Trophoblast cell (in vitro differentiated cells and primary cell): ENCODE data around the gene UCN2. TPM values are rescaled to one million over a fixed set of nuclear protein-coding genes. Genes with fewer than 3 reads are reported as not detected.

Source experiments
- DNase-seq, 2 donors: peaks; one replicate each; pipeline ENCODE4 v3.0.0-alpha.2; 2016
- H2AFZ ChIP-seq: 2 replicates; pipeline ENCODE4 v1.6.1; 2013; ENCODE audit warnings: low read length, moderate library complexity, mild to moderate bottlenecking; ENCODE audit not compliant: insufficient read depth, poor library complexity
- H2AK5ac ChIP-seq: 2 replicates; pipeline ENCODE4 v1.6.1; 2013; ENCODE audit warnings: mild to moderate bottlenecking, low read length
- H2BK120ac ChIP-seq: 2 replicates; pipeline ENCODE4 v1.6.1; 2013; ENCODE audit warnings: low read length, mild to moderate bottlenecking, moderate library complexity; ENCODE audit not compliant: insufficient read depth, poor library complexity
- H2BK12ac ChIP-seq: 2 replicates; pipeline ENCODE4 v1.6.1; 2013; ENCODE audit warnings: mild to moderate bottlenecking, low read length, moderate library complexity
- H2BK5ac ChIP-seq: 2 replicates; pipeline ENCODE4 v1.6.1; 2013; ENCODE audit warnings: low read length, low read depth, moderate library complexity, mild to moderate bottlenecking; ENCODE audit not compliant: poor library complexity
- H3K14ac ChIP-seq: 2 replicates; pipeline ENCODE4 v1.6.1; 2013; ENCODE audit warnings: mild to moderate bottlenecking, low read length
- H3K18ac ChIP-seq: 2 replicates; pipeline ENCODE4 v1.6.1; 2013; ENCODE audit warnings: mild to moderate bottlenecking, low read length
- H3K23ac ChIP-seq: 2 replicates; pipeline ENCODE4 v1.6.1; 2013; ENCODE audit warnings: low read length
- H3K27ac ChIP-seq: 2 replicates; pipeline ENCODE4 v1.5.1; 2013; ENCODE audit warnings: low read depth, mild to moderate bottlenecking, inconsistent platforms, low read length, moderate library complexity
- H3K27me3 ChIP-seq: 2 replicates; pipeline ENCODE4 v1.6.1; 2013; ENCODE audit warnings: inconsistent platforms, mild to moderate bottlenecking, low read length, moderate library complexity; ENCODE audit not compliant: insufficient read depth
- H3K36me3 ChIP-seq, 2 experiments: 1 replicate in 1 of 2; 2 replicates in 1 of 2; pipeline ENCODE4 v1.6.1; 2013; ENCODE audit warnings: low read length in 2 of 2, mild to moderate bottlenecking in 2 of 2, moderate library complexity in 1 of 2; ENCODE audit not compliant: insufficient read depth in 2 of 2, control insufficient read depth in 1 of 2
- H3K4ac ChIP-seq: 2 replicates; pipeline ENCODE4 v1.6.1; 2013; ENCODE audit warnings: low read depth, mild to moderate bottlenecking, low read length, moderate library complexity
- H3K4me1 ChIP-seq, 2 experiments: 1 replicate in 1 of 2; 2 replicates in 1 of 2; pipeline ENCODE4 v1.6.1; 2013; ENCODE audit warnings: low read length in 2 of 2, mild to moderate bottlenecking in 2 of 2, moderate library complexity in 1 of 2; ENCODE audit not compliant: insufficient read depth in 2 of 2, control insufficient read depth in 1 of 2
- H3K4me2 ChIP-seq: 2 replicates; pipeline ENCODE4 v1.6.1; 2013; ENCODE audit warnings: inconsistent platforms, mild to moderate bottlenecking, low read length, moderate library complexity
- H3K4me3 ChIP-seq: 2 replicates; pipeline ENCODE4 v1.5.1; 2013; ENCODE audit warnings: mild to moderate bottlenecking, low read depth, low read length, inconsistent platforms
- H3K79me1 ChIP-seq: one replicate; pipeline ENCODE4 v1.6.1; 2013; ENCODE audit warnings: low read length
- H3K79me2 ChIP-seq: 2 replicates; pipeline ENCODE4 v1.6.1; 2013; ENCODE audit warnings: low read length, mild to moderate bottlenecking; ENCODE audit not compliant: control insufficient read depth, insufficient read depth, poor library complexity
- H3K9ac ChIP-seq: 2 replicates; pipeline ENCODE4 v1.6.1; 2013; ENCODE audit warnings: mild to moderate bottlenecking, low read length
- H3K9me3 ChIP-seq: 2 replicates; pipeline ENCODE4 v1.6.1; 2013; ENCODE audit warnings: low read depth, mild to moderate bottlenecking, control low read depth, inconsistent platforms, low read length; ENCODE audit not compliant: insufficient read depth
- H4K12ac ChIP-seq: 2 replicates; pipeline ENCODE4 v1.6.1; 2013; ENCODE audit warnings: low read depth, mild to moderate bottlenecking, low read length, moderate library complexity
- H4K8ac ChIP-seq: 2 replicates; pipeline ENCODE4 v1.6.1; 2013; ENCODE audit warnings: low read depth, mild to moderate bottlenecking, low read length, moderate library complexity
- H4K91ac ChIP-seq: one replicate; pipeline ENCODE4 v1.6.1; 2013; ENCODE audit warnings: low read depth, mild to moderate bottlenecking, low read length, moderate library complexity
- WGBS: extraction: QIAGEN DNeasy Blood & Tissue Kit; methylation state at CpG from one replicate; pipeline ENCODE4 v1.1.7; 2013; ENCODE audit warnings: missing lambda C conversion rate; ENCODE audit not compliant: insufficient read length, insufficient coverage; ENCODE audit errors: extremely low coverage; 5-methylcytosine and 5-hydroxymethylcytosine counted together
- polyA plus RNA-seq: library from polyadenylated mRNA; stranded (reverse); fragments of 200-250 nt; gene quantifications from 2 replicates; pipeline ENCODE4 v1.2.3, GENCODE V29; 2013

The UCN2 gene
- 1.4 and 1.7 TPM in 2 replicates for polyA plus RNA-seq

DNA sequence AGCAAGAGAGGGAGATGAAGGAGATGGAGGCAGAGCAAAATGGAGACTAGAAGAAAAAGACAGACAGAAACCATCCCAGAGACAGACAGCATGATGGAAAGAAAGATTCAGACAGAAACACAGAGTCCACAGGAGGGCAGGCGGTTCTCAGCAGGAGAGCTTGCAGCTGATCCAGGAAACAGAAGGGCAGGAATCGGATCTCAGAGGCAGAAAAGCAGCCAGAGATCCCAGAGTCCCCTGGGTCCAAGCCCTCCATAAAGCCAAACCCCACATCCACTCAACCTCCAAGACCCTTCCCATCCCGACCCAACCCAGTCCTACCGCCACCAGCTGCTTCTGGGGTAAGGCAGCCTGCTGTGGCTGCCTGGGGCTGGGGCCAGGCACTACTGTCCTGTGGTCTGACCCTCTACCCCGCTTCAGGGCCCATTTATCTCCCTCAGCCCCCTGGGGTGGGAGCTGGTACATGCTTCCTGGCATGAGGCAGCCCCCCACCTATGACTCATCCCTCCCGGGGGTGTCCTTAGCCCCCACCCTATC, at the start of gene UCN2:
TSS of gene UCN2 (minus strand) at position 400 of the 537 bp plus-strand sequence. CDS start 657 bp downstream, outside the sequence.
- no peaks in the 10 kb centered on the region for H3K27me3 ChIP-seq
- no peak within 1 kb of the TSS for H3K9ac ChIP-seq
- H3K4me1 ChIP-seq = peaks cover 8 to 9% of the 10 kb centered on the region in 2 experiments
- H3K36me3 ChIP-seq = peaks cover 27 to 33% of the 10 kb centered on the region in 2 experiments
- H3K79me1 ChIP-seq = no peaks in the 10 kb centered on the region
- no peak for DNase-seq
- no peak within 1 kb of the TSS for H3K14ac ChIP-seq
- no peak within 1 kb of the TSS for H3K23ac ChIP-seq
- H4K8ac ChIP-seq = no peak within 1 kb of the TSS
- no peak within 1 kb of the TSS for H3K4ac ChIP-seq
- H3K79me2 ChIP-seq = no peaks in the 10 kb centered on the region
- H2BK12ac ChIP-seq = no peak within 1 kb of the TSS
- no peak within 1 kb of the TSS for H3K4me2 ChIP-seq
- no peak within 1 kb of the TSS for H4K12ac ChIP-seq
- no peak within 1 kb of the TSS for H2AFZ ChIP-seq
- no peak within 1 kb of the TSS for H3K4me3 ChIP-seq
- no peak within 1 kb of the TSS for H3K18ac ChIP-seq
- peak within 1 kb of the TSS; percentile 10 for H4K91ac ChIP-seq
- H3K27ac ChIP-seq = no peak within 1 kb of the TSS
- no peak within 1 kb of the TSS for H2BK5ac ChIP-seq
- WGBS = no CpG with 5 or more reads among the region's 6 CpGs
- no peaks in the 10 kb centered on the region for H3K9me3 ChIP-seq
- no peak within 1 kb of the TSS for H2AK5ac ChIP-seq
- H2BK120ac ChIP-seq = no peak within 1 kb of the TSS

DNA sequence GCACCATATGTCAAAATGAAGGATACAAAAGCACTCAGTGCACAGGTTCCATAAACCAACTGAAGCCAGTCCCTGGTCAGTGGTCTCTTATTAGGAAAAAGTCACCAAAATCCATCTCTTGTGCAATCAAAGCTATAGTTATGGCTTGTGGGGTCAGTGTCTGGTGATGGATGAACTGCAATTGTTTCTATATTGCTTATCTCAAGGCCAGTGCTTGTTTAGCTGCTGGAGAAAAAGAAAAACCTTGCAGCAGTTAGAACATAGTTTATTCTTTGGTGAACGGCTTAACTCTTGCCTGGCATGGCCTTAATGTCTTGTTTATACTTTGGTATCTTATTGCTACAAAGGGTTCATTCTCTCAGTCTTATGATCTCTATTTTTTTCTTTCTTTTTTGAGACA, 48.7 kb upstream of the UCN2 start:
- H2AFZ ChIP-seq = no peak overlapping the region
- H3K27me3 ChIP-seq = no peaks in the 10 kb centered on the region
- peaks cover 8% of the 10 kb centered on the region for H3K79me2 ChIP-seq
- H3K4me1 ChIP-seq = peaks cover 0 to 2% of the 10 kb centered on the region in 2 experiments
- no peak overlapping the region for H3K27ac ChIP-seq
- H2BK120ac ChIP-seq = no peak overlapping the region
- H2BK5ac ChIP-seq = no peak overlapping the region
- H2BK12ac ChIP-seq = no peak overlapping the region
- no peak overlapping the region for H3K18ac ChIP-seq
- WGBS = no CpG with 5 or more reads among the region's 1 CpG
- peaks cover 3 to 6% of the 10 kb centered on the region in 2 experiments for H3K36me3 ChIP-seq
- no peak overlapping the region for H3K4ac ChIP-seq
- peaks cover 7% of the 10 kb centered on the region for H3K79me1 ChIP-seq
- H3K4me3 ChIP-seq = no peak overlapping the region
- H3K23ac ChIP-seq = no peak overlapping the region
- H3K14ac ChIP-seq = no peak overlapping the region
- H4K8ac ChIP-seq = no peak overlapping the region
- H2AK5ac ChIP-seq = no peak overlapping the region
- H4K12ac ChIP-seq = no peak overlapping the region
- no peak overlapping the region for H3K9ac ChIP-seq
- peaks cover 3% of the 10 kb centered on the region for H3K9me3 ChIP-seq
- no peak overlapping the region for H3K4me2 ChIP-seq
- no peak for DNase-seq
- no peak overlapping the region for H4K91ac ChIP-seq

DNA sequence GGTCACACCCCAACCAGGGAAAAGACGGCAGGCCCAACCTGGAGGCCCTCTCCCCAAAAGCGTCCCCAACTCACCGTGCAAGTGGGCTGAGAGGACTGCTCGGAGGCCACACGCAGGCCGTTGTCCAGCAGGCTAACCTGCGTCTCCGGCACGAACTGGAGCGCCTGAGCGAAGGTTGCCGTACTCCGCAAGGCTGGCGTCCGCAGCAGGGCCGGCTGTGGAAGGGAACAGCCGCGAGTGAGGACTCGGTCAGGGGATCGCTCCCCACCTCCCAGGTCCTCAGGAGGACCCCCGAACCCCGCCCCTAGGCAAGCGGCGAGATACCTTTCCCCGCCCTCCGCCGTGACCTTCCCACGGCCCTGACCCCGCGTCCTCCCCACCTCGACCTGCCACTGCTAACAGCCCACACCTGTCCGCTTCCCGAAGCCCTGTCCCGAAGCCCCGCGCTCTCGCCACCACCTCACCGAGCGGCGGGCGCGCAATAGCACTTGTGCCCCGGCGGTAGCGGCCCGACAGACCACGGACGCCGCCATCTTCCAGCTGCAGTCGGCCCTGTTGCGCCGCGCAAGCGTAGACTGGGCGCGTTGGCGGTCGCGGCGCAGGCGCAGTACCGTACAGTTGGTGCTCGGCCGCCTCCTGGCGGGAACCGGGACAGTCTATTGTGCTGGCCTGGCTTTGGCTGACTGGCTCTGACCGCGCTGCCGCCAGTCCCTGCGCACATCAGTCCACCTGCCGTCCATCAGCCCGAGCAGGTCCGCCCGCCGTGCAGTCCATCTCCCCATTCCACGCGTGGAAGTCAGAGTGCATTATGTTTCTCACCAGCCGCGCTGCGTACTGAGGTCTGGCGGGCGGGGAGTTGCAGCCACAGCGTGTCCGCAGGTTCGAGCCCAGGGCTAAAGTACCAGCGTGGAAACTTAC, 45.8 kb upstream of the UCN2 start, which contains the start of gene UQCRC1:
TSS of gene UQCRC1 (minus strand) at position 559 of the 918 bp plus-strand sequence. CDS start at position 533, 26 bp downstream.
- peak within 1 kb of the TSS; percentile 89 for H3K18ac ChIP-seq
- peak; percentile 96 to 97 for DNase-seq
- peak within 1 kb of the TSS; percentile 40 for H3K27ac ChIP-seq
- peaks cover 0 to 2% of the 10 kb centered on the region in 2 experiments for H3K4me1 ChIP-seq
- H3K14ac ChIP-seq = peak within 1 kb of the TSS; percentile 89
- H3K23ac ChIP-seq = no peak within 1 kb of the TSS
- H3K4me2 ChIP-seq = peak within 1 kb of the TSS; percentile 99
- H4K12ac ChIP-seq = peak within 1 kb of the TSS; percentile 86
- peak within 1 kb of the TSS; percentile 89 for H4K8ac ChIP-seq
- H3K4ac ChIP-seq = peak within 1 kb of the TSS; percentile 47
- H2BK120ac ChIP-seq = peak within 1 kb of the TSS; percentile 62
- peak within 1 kb of the TSS; percentile 3 for H2BK12ac ChIP-seq
- peak within 1 kb of the TSS; percentile 69 for H2BK5ac ChIP-seq
- peaks cover 8% of the 10 kb centered on the region for H3K79me2 ChIP-seq
- H2AFZ ChIP-seq = peak within 1 kb of the TSS; percentile 59
- H4K91ac ChIP-seq = peak within 1 kb of the TSS; percentile 81
- peaks cover 19 to 23% of the 10 kb centered on the region in 2 experiments for H3K36me3 ChIP-seq
- no CpG with 5 or more reads among the region's 86 CpGs for WGBS
- H3K27me3 ChIP-seq = no peaks in the 10 kb centered on the region
- H2AK5ac ChIP-seq = peak within 1 kb of the TSS; percentile 65
- no peaks in the 10 kb centered on the region for H3K9me3 ChIP-seq
- H3K9ac ChIP-seq = peak within 1 kb of the TSS; percentile 88
- H3K4me3 ChIP-seq = peak within 1 kb of the TSS; percentile 99
- H3K79me1 ChIP-seq = peaks cover 7% of the 10 kb centered on the region

GRCh38 chr3:48607519-48607918, 43.9 kb upstream of the UCN2 start:
- Histone ChIP-seq H3K14ac (no peak overlapping the region), H3K18ac (no peak overlapping the region), H3K23ac (no peak overlapping the region), H2AK5ac (no peak overlapping the region), H3K4me2 (no peak overlapping the region), H4K8ac (no peak overlapping the region), H3K79me1 (peaks cover 7% of the 10 kb centered on the region), H3K79me2 (peaks cover 8% of the 10 kb centered on the region), H2BK5ac (no peak overlapping the region), H2BK12ac (no peak overlapping the region), H3K27me3 (no peaks in the 10 kb centered on the region), H3K9ac (no peak overlapping the region), H3K36me3 (peaks cover 37 to 40% of the 10 kb centered on the region in 2 experiments), H2AFZ (no peak overlapping the region), H2BK120ac (no peak overlapping the region), H3K4me3 (no peak overlapping the region), H3K9me3 (no peaks in the 10 kb centered on the region), H3K27ac (no peak overlapping the region), H4K12ac (no peak overlapping the region), H3K4me1 (peaks cover 0 to 2% of the 10 kb centered on the region in 2 experiments), H3K4ac (peak overlapping the region; percentile 61), H4K91ac (no peak overlapping the region)
- no CpG with 5 or more reads among the region's 5 CpGs for WGBS
- no peak for DNase-seq
